Lower leg skin (tissue), 3 donors: ENCODE results near the gene MBOAT1.

Experiments
- POLR2A ChIP-seq, 2 donors: fragments of 450-650 bp; IDR thresholded peaks; one replicate each; pipeline ENCODE4 v1.6.1; 2016 to 2017; ENCODE audit warnings: antibody characterized with exemption in 2 of 2, mild to moderate bottlenecking in 1 of 2, moderate library complexity in 1 of 2
- TF ChIP-seq, protein P1 (sequence below), 3 donors: fragments of 450-650 bp; IDR thresholded peaks; one replicate each; pipeline ENCODE4 v1.5.1; 2016; ENCODE audit warnings: antibody characterized with exemption in 3 of 3, mild to moderate bottlenecking in 3 of 3, moderate library complexity in 2 of 3

DNA sequence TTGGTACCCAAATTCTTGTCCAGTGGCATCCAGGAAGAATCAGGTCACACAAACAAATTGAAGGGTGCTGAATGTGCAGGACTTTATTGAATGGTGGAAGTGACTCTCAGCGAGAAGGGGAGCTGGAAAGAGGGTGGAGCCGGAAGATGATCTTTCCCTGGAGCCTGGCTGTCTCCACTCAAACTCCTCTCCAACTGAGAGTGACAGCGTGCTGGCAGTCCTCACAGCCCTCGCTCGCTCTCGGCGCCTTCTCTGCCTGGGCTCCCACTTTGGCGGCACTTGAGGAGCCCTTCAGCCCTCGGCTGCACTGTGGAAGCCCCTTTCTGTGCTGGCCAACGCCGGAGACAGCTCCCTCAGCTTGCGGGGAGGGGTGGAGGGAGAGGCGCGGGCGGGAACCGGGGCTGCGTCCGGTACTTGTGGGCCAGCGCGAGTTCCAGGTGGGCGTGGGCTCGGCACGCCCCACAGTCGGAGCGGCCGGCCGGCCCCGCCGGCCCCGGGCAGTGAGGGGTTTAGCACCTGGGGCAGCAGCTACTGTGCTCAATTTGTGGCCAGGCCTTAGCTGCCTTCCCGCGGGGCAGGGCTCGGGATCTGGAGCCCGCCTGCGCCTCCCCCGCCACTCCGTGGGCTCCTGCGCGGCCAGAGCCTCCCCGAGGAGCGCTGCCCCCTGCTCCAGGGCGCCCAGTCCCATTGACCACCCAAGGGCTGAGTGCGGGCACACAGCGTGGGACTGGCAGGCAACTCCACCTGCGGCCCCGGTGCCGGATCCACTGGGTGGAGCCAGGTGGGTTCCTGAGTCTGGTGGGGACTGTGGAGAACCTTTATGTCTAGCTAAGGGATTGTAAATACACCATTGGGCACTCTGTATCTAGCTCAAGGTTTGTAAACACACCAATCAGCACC, 26.7 kb upstream of the MBOAT1 start:
- TF ChIP-seq, protein P1, sequence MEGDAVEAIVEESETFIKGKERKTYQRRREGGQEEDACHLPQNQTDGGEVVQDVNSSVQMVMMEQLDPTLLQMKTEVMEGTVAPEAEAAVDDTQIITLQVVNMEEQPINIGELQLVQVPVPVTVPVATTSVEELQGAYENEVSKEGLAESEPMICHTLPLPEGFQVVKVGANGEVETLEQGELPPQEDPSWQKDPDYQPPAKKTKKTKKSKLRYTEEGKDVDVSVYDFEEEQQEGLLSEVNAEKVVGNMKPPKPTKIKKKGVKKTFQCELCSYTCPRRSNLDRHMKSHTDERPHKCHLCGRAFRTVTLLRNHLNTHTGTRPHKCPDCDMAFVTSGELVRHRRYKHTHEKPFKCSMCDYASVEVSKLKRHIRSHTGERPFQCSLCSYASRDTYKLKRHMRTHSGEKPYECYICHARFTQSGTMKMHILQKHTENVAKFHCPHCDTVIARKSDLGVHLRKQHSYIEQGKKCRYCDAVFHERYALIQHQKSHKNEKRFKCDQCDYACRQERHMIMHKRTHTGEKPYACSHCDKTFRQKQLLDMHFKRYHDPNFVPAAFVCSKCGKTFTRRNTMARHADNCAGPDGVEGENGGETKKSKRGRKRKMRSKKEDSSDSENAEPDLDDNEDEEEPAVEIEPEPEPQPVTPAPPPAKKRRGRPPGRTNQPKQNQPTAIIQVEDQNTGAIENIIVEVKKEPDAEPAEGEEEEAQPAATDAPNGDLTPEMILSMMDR (IDR thresholded peaks at IDR 0.05) = no peak
- TF ChIP-seq POLR2A (IDR thresholded peaks at IDR 0.05) = no peak
